ENCODE data around the gene REV3L. TPM values are rescaled to one million over a fixed set of nuclear protein-coding genes. Genes with fewer than 3 reads are reported as not detected.
"Not testable (repeated sequence)": the region's sequence is repeated elsewhere in the genome, so short reads cannot be mapped to it uniquely, and the experiment has no call there.

REV3L gene
- total RNA-seq, 5 donors from 2014 or later (not counting 1 experiment from before 2014, with no cell fraction given) = 18.0 to 27.6 (median 22.1) TPM

DNA sequence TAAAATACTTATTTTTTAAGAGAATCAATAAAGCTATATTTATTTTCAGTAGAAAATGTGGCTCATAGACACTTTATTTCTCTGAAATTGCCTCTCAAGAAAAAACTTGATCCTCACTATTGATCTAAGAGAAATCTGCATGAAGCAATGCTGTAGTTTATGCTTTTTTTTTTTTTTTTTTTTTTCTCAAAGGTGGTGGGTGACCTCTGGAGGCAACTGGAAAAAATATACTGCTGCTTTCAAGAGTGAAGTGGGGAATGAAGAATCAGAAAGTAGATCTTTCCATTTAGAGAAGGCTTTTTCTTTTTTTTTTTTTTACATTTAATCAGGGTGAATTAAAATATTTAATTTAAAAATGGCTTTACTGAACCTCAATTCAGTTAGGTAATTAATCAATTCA lies 226.4 kb downstream of the REV3L start:
- CTCF ChIA-PET = interaction anchor here (0.5 to 1.4 kb wide), 7 partner anchors 222 to 1435 kb away, joined by 3 to 10 read pairs (median 4); no protein-coding TSS in a partner anchor
- Mint-ChIP-seq H3K36me3 (no peaks in the 10 kb centered on the region), H3K9me3 (no peaks in the 10 kb centered on the region), H3K27ac (no peak overlapping the region), H3K4me1 (peaks cover 23 to 24% (median 23%) of the 10 kb centered on the region in 3 donors), H3K4me3 (no peak overlapping the region), H3K27me3 (peaks cover 9 to 12% of the 10 kb centered on the region in 2 donors)
- POLR2A ChIA-PET = interaction anchor here in 1 of 2 donors (0.7 kb wide), 1 partner anchor 167 kb away, joined by 5 read pairs; no protein-coding TSS in a partner anchor
- Histone ChIP-seq H3K27ac (ENCODE audit: low read length) (no peak overlapping the region), H3K36me3 (ENCODE audit: control insufficient read depth in 2 of 2, extremely low read depth in 1 of 2, insufficient read depth in 1 of 2, low read length in 1 of 2) (no peaks in the 10 kb centered on the region), H3K4me3 (ENCODE audit: control insufficient read depth in 1 of 2, extremely low read depth in 1 of 2, low read length in 1 of 2) (no peak overlapping the region), H3K9me3 (no peaks in the 10 kb centered on the region), H3K27me3 (replicated peaks in 1 of 2; ENCODE audit: control insufficient read depth in 2 of 2, extremely low read depth in 1 of 2, insufficient read depth in 2 of 2, low read length in 1 of 2) (peaks cover 0 to 2% of the 10 kb centered on the region in 2 experiments), H3K4me1 (ENCODE audit: control insufficient read depth in 1 of 2, extremely low read depth in 1 of 2, insufficient read depth in 2 of 2, low read length in 2 of 2) (peaks cover 5 to 17% of the 10 kb centered on the region in 2 experiments)
- DNase-seq = no peak
- ATAC-seq (replicated peaks in 1 of 4) = no peak

DNA sequence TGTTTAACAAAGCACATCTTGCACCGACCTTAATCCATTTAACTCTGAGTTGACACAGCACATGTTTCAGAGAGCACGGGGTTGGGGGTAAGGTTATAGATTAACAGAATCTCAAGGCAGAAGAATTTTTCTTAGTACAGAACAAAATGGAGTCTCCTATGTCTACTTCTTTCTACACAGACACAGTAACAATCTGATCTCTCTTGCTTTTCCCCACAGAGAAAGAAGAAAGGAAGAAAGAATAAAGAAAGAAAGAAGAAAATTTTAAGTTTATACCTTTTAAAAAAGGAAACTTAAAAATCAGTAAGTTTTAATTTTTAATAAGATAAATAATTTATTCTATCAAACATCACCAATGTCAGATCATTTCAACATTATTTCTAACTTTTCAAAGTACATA lies 227.2 kb downstream of the REV3L start:
- Mint-ChIP-seq H3K27me3 (peaks cover 9 to 12% of the 10 kb centered on the region in 2 donors), H3K4me1 (peaks cover 17 to 20% (median 18%) of the 10 kb centered on the region in 3 donors)
- not testable (repeated sequence) for H3K36me3 Mint-ChIP-seq; ATAC-seq (replicated peaks in 1 of 4); H3K4me3 Mint-ChIP-seq; H3K9me3 Mint-ChIP-seq; H3K27ac ChIP-seq (ENCODE audit: low read length); H3K27ac Mint-ChIP-seq; H3K9me3 ChIP-seq; H3K27me3 ChIP-seq (replicated peaks in 1 of 2; ENCODE audit: control insufficient read depth in 2 of 2, extremely low read depth in 1 of 2, insufficient read depth in 2 of 2, low read length in 1 of 2); DNase-seq; H3K4me3 ChIP-seq (ENCODE audit: control insufficient read depth in 1 of 2, extremely low read depth in 1 of 2, low read length in 1 of 2); H3K36me3 ChIP-seq (ENCODE audit: control insufficient read depth in 2 of 2, extremely low read depth in 1 of 2, insufficient read depth in 1 of 2, low read length in 1 of 2)
- H3K4me1 ChIP-seq (ENCODE audit: control insufficient read depth in 1 of 2, extremely low read depth in 1 of 2, insufficient read depth in 2 of 2, low read length in 2 of 2) = peaks cover 5 to 17% of the 10 kb centered on the region in 2 experiments
- ChIA-PET CTCF (interaction anchor here in 1 of 2 donors (0.7 to 1.4 kb wide), 2 partner anchors 223 to 453 kb away, joined by 3 to 10 read pairs; no protein-coding TSS in a partner anchor), POLR2A (interaction anchor here in 1 of 2 donors (0.7 kb wide), 1 partner anchor 166 kb away, joined by 5 read pairs; no protein-coding TSS in a partner anchor)
- no CpG with 5 or more reads among the region's 2 CpGs for WGBS (ENCODE audit: insufficient coverage)

DNA sequence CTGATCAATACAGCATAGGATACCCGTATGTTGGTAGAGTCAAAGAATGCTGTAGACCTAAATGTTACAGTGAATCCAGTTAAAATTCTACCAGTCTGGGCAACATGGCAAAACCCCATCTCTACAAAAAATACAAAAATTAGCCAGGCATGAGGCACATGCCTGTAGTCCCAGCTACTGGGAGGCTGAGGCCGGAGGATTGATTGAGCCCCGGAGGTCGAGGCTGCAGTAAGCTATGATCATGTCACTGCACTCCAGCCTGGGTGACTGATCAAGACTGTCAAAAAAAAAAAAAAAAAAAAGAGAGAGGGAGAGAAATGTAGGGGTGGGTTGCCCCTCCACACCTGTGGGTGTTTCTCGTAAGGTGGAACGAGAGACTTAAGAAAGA lies 228.2 kb downstream of the REV3L start:
- H3K36me3 Mint-ChIP-seq = no peaks in the 10 kb centered on the region
- Histone ChIP-seq H3K27ac (ENCODE audit: low read length) (no peak overlapping the region), H3K4me3 (ENCODE audit: control insufficient read depth in 1 of 2, extremely low read depth in 1 of 2, low read length in 1 of 2) (no peak overlapping the region), H3K9me3 (no peaks in the 10 kb centered on the region), H3K27me3 (replicated peaks in 1 of 2; ENCODE audit: control insufficient read depth in 2 of 2, extremely low read depth in 1 of 2, insufficient read depth in 2 of 2, low read length in 1 of 2) (peaks cover 0 to 2% of the 10 kb centered on the region in 2 experiments), H3K36me3 (ENCODE audit: control insufficient read depth in 2 of 2, extremely low read depth in 1 of 2, insufficient read depth in 1 of 2, low read length in 1 of 2) (no peaks in the 10 kb centered on the region), H3K4me1 (ENCODE audit: control insufficient read depth in 1 of 2, extremely low read depth in 1 of 2, insufficient read depth in 2 of 2, low read length in 2 of 2) (peaks cover 0 to 6% of the 10 kb centered on the region in 2 experiments)
- H3K4me3 Mint-ChIP-seq = no peak overlapping the region
- ChIA-PET CTCF (interaction anchor here in 1 of 2 donors (0.6 kb wide), 1 partner anchor 789 kb away, joined by 8 read pairs; no protein-coding TSS in a partner anchor), POLR2A (no interaction called here)
- no peak for DNase-seq
- ATAC-seq (replicated peaks in 1 of 4) = no peak
- H3K27me3 Mint-ChIP-seq = peaks cover 9 to 12% of the 10 kb centered on the region in 2 donors
- 100% methylated on average over 3 of the region's 6 CpGs for WGBS (ENCODE audit: insufficient coverage)
- H3K4me1 Mint-ChIP-seq = peaks cover 8 to 9% (median 9%) of the 10 kb centered on the region in 3 donors
- H3K27ac Mint-ChIP-seq = no peak overlapping the region
- no peaks in the 10 kb centered on the region for H3K9me3 Mint-ChIP-seq

DNA sequence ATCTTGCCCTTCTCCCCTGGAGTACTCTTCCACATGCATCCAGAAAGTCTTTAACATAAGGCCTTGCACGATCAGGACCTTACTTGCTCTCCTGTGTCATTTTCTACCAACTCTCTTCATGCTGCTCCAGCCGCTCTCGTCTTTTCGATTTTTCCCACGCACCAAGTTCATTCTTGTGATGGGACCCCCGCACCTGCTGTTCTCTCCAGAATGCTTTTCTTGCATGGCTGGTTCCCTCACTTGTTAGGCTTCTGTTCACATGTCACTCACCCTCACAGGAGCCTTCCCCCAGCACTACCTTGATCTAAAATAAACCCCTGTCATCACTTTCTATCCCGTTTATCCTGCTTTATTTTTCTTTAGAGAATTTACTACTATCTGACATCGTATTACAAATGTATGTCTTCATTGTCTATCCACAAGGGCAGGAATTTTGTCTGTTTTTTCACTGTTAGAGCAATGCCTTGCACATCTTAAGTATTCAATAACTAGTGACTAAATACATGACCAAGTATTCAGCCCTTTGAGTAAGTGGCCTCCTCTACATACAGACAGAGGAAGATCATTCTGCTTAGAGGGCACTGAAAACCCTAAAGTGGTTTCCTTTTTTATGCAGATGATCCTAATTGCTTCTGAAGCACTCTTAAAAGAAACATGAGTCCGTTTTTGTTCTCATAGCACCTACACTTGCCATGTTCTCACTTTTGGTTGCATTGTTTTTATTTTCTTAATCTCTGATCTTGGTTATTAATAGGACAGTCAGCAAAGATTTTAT lies 228.8 kb downstream of the REV3L start:
- DNase-seq (no peak), ATAC-seq (replicated peaks in 1 of 4) (no peak)
- no peak overlapping the region for H3K4me3 ChIP-seq (ENCODE audit: control insufficient read depth in 1 of 2, extremely low read depth in 1 of 2, low read length in 1 of 2)
- no peaks in the 10 kb centered on the region for H3K36me3 ChIP-seq (ENCODE audit: control insufficient read depth in 2 of 2, extremely low read depth in 1 of 2, insufficient read depth in 1 of 2, low read length in 1 of 2)
- Mint-ChIP-seq H3K27ac (no peak overlapping the region), H3K4me1 (peaks cover 8 to 9% (median 9%) of the 10 kb centered on the region in 3 donors), H3K36me3 (no peaks in the 10 kb centered on the region), H3K27me3 (peaks cover 12 to 13% of the 10 kb centered on the region in 2 donors), H3K4me3 (no peak overlapping the region), H3K9me3 (no peaks in the 10 kb centered on the region)
- no peak overlapping the region for H3K27ac ChIP-seq (ENCODE audit: low read length)
- peaks cover 0 to 2% of the 10 kb centered on the region in 2 experiments for H3K27me3 ChIP-seq (replicated peaks in 1 of 2; ENCODE audit: control insufficient read depth in 2 of 2, extremely low read depth in 1 of 2, insufficient read depth in 2 of 2, low read length in 1 of 2)
- no peaks in the 10 kb centered on the region for H3K9me3 ChIP-seq
- peaks cover 0 to 3% of the 10 kb centered on the region in 2 experiments for H3K4me1 ChIP-seq (ENCODE audit: control insufficient read depth in 1 of 2, extremely low read depth in 1 of 2, insufficient read depth in 2 of 2, low read length in 2 of 2)
- POLR2A ChIA-PET = interaction anchor here in 1 of 2 donors (0.5 kb wide), 1 partner anchor 607 kb away, joined by 3 read pairs; no protein-coding TSS in a partner anchor
- WGBS (ENCODE audit: insufficient coverage) = 87% methylated on average over 6 of the region's 9 CpGs
- CTCF ChIA-PET = interaction anchor here in 1 of 2 donors (0.6 kb wide), 1 partner anchor 790 kb away, joined by 8 read pairs; no protein-coding TSS in a partner anchor

DNA sequence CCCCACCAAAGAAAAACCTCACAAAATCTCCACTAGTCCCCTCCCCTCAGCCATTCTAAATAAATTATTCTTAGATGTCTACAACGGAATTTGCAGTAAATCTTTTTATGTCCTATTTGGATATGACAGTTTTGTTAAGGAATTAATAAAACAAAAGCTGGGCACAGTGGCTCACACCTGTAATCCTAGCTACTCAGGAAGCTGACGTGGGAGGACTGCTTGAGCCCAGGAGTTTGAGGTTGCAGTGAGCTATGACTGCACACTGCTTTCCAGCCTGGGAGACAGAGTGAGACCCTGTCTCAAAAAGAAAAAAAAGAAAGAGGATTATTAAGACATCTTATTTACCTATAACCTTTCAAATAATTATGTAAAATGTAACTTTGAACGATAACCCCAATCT lies 230.3 kb downstream of the REV3L start:
- Mint-ChIP-seq H3K27ac (no peak overlapping the region), H3K36me3 (no peaks in the 10 kb centered on the region), H3K9me3 (no peaks in the 10 kb centered on the region), H3K27me3 (peaks cover 12 to 13% of the 10 kb centered on the region in 2 donors), H3K4me3 (no peak overlapping the region), H3K4me1 (no peaks in the 10 kb centered on the region)
- no peak overlapping the region for H3K4me3 ChIP-seq (ENCODE audit: control insufficient read depth in 1 of 2, extremely low read depth in 1 of 2, low read length in 1 of 2)
- no peak for DNase-seq
- no peak overlapping the region for H3K27ac ChIP-seq (ENCODE audit: low read length)
- peaks cover 0 to 2% of the 10 kb centered on the region in 2 experiments for H3K27me3 ChIP-seq (replicated peaks in 1 of 2; ENCODE audit: control insufficient read depth in 2 of 2, extremely low read depth in 1 of 2, insufficient read depth in 2 of 2, low read length in 1 of 2)
- no CpG with 5 or more reads among the region's 3 CpGs for WGBS (ENCODE audit: insufficient coverage)
- H3K4me1 ChIP-seq (ENCODE audit: control insufficient read depth in 1 of 2, extremely low read depth in 1 of 2, insufficient read depth in 2 of 2, low read length in 2 of 2) = no peaks in the 10 kb centered on the region
- no peaks in the 10 kb centered on the region for H3K36me3 ChIP-seq (ENCODE audit: control insufficient read depth in 2 of 2, extremely low read depth in 1 of 2, insufficient read depth in 1 of 2, low read length in 1 of 2)
- H3K9me3 ChIP-seq = no peaks in the 10 kb centered on the region
- ATAC-seq (replicated peaks in 1 of 4) = no peak
- ChIA-PET CTCF (interaction anchor here in 1 of 2 donors (0.5 to 0.6 kb wide), 3 partner anchors 97 to 474 kb away, joined by 3 to 7 read pairs (median 3); no protein-coding TSS in a partner anchor), POLR2A (no interaction called here)

DNA sequence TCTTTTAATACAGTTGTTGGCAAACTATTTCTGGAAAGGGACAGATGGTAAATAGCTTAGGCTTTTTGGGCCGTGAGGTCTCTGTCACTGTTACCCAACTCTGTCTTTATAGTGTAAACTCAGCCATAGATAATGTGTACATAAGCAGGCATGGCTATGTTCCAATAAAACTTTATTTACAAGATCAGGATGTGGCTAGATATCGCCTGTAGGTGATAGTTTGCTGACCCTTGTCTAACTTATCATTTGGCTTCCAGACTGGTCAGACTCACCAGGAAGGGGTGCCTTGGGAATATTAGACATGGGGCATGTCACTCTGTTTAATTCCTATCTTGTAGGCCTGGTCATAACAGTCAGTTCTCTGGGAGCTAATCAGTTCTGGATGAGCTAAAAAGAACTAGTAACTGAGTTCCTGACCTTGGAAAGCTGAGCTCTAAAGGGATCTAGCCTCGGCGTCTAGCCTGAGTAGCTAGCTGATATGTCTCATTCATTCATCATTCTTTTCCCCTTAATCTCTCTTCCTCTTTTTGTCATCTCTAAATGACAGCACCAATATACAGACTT lies 232.1 kb downstream of the REV3L start:
- H3K9me3 ChIP-seq = no peaks in the 10 kb centered on the region
- Mint-ChIP-seq H3K4me1 (no peaks in the 10 kb centered on the region), H3K4me3 (no peak overlapping the region), H3K9me3 (no peaks in the 10 kb centered on the region), H3K27me3 (peaks cover 12 to 13% of the 10 kb centered on the region in 2 donors), H3K27ac (no peak overlapping the region), H3K36me3 (no peaks in the 10 kb centered on the region)
- DNase-seq = no peak
- no peak overlapping the region for H3K4me3 ChIP-seq (ENCODE audit: control insufficient read depth in 1 of 2, extremely low read depth in 1 of 2, low read length in 1 of 2)
- POLR2A ChIA-PET = interaction anchor here in 1 of 2 donors (1.1 kb wide), 1 partner anchor 11 kb away, joined by 3 read pairs; no protein-coding TSS in a partner anchor
- CTCF ChIA-PET = interaction anchor here (0.6 to 0.8 kb wide), 3 partner anchors 29 to 414 kb away, joined by 3 to 5 read pairs (median 3); no protein-coding TSS in a partner anchor
- H3K36me3 ChIP-seq (ENCODE audit: control insufficient read depth in 2 of 2, extremely low read depth in 1 of 2, insufficient read depth in 1 of 2, low read length in 1 of 2) = no peaks in the 10 kb centered on the region
- no peak overlapping the region for H3K27ac ChIP-seq (ENCODE audit: low read length)
- H3K27me3 ChIP-seq (replicated peaks in 1 of 2; ENCODE audit: control insufficient read depth in 2 of 2, extremely low read depth in 1 of 2, insufficient read depth in 2 of 2, low read length in 1 of 2) = no peaks in the 10 kb centered on the region
- no peak for ATAC-seq (replicated peaks in 1 of 4)
- H3K4me1 ChIP-seq (ENCODE audit: control insufficient read depth in 1 of 2, extremely low read depth in 1 of 2, insufficient read depth in 2 of 2, low read length in 2 of 2) = no peaks in the 10 kb centered on the region
- 90% methylated on average over 2 of the region's 4 CpGs for WGBS (ENCODE audit: insufficient coverage)

All from T-cell (primary cell).